ENCODE data around the gene TEF. TPM values are rescaled to one million over a fixed set of nuclear protein-coding genes. Genes with fewer than 3 reads are reported as not detected.

TEF gene
- total and polyA plus RNA-seq, 2 experiments from 2014 or later = 5.4 to 8.9 TPM

- H3K4me3 ChIP-seq = no peak overlapping the region
- H3K27ac ChIP-seq = no peak overlapping the region
- H2AFZ ChIP-seq = no peak overlapping the region
- H3K9me2 ChIP-seq (replicated peaks; ENCODE audit: insufficient read depth) = no peaks in the 10 kb centered on the region
- 97% methylated on average over 18 of the region's 18 CpGs for WGBS (ENCODE audit: low lambda C conversion rate, missing lambda C conversion rate)
- no peak for DNase-seq (ENCODE audit: low spot score)
- no peaks in the 10 kb centered on the region for H3K79me2 ChIP-seq
- no peaks in the 10 kb centered on the region for H3K4me1 ChIP-seq (ENCODE audit: insufficient read depth)
- H3K4me2 ChIP-seq = no peak overlapping the region
- no peaks in the 10 kb centered on the region for H3K36me3 ChIP-seq (replicated peaks; ENCODE audit: insufficient read depth, low read depth)
- TF ChIP-seq EZH2 (IDR thresholded peaks at IDR 0.05; ENCODE audit: borderline replicate concordance) (no peak), EZH2phosphoT487 (IDR thresholded peaks at IDR 0.05; ENCODE audit: low read depth, severe bottlenecking, unreplicated experiment) (no peak)
- TF ChIP-seq, protein P1, sequence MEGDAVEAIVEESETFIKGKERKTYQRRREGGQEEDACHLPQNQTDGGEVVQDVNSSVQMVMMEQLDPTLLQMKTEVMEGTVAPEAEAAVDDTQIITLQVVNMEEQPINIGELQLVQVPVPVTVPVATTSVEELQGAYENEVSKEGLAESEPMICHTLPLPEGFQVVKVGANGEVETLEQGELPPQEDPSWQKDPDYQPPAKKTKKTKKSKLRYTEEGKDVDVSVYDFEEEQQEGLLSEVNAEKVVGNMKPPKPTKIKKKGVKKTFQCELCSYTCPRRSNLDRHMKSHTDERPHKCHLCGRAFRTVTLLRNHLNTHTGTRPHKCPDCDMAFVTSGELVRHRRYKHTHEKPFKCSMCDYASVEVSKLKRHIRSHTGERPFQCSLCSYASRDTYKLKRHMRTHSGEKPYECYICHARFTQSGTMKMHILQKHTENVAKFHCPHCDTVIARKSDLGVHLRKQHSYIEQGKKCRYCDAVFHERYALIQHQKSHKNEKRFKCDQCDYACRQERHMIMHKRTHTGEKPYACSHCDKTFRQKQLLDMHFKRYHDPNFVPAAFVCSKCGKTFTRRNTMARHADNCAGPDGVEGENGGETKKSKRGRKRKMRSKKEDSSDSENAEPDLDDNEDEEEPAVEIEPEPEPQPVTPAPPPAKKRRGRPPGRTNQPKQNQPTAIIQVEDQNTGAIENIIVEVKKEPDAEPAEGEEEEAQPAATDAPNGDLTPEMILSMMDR (IDR thresholded peaks at IDR 0.05; ENCODE audit: poor library complexity) = no peak
- no peaks in the 10 kb centered on the region for H3K9me3 ChIP-seq (ENCODE audit: low read depth)
- no peaks in the 10 kb centered on the region for H3K27me3 ChIP-seq
- no peaks in the 10 kb centered on the region for H4K20me1 ChIP-seq (ENCODE audit: insufficient read depth, poor library complexity, severe bottlenecking)
These were observed 38.4 kb upstream of the TEF start for GRCh38 chr22:41343300-41343699.

GRCh38 chr22:41343717-41344116 lies 38.0 kb upstream of the TEF start:
- no peaks in the 10 kb centered on the region for H4K20me1 ChIP-seq (ENCODE audit: insufficient read depth, poor library complexity, severe bottlenecking)
- 96% methylated on average over 9 of the region's 9 CpGs for WGBS (ENCODE audit: low lambda C conversion rate, missing lambda C conversion rate)
- no peak overlapping the region for H2AFZ ChIP-seq
- DNase-seq (ENCODE audit: low spot score) = no peak
- H3K79me2 ChIP-seq = no peaks in the 10 kb centered on the region
- no peak overlapping the region for H3K4me3 ChIP-seq
- TF ChIP-seq, protein P1 (IDR thresholded peaks at IDR 0.05; ENCODE audit: poor library complexity) = no peak
- TF ChIP-seq EZH2phosphoT487 (IDR thresholded peaks at IDR 0.05; ENCODE audit: low read depth, severe bottlenecking, unreplicated experiment) = no peak
- no peak for TF ChIP-seq EZH2 (IDR thresholded peaks at IDR 0.05; ENCODE audit: borderline replicate concordance)
- no peak overlapping the region for H3K4me2 ChIP-seq
- H3K27ac ChIP-seq = no peak overlapping the region
- no peaks in the 10 kb centered on the region for H3K9me2 ChIP-seq (replicated peaks; ENCODE audit: insufficient read depth)
- H3K27me3 ChIP-seq = no peaks in the 10 kb centered on the region
- H3K9me3 ChIP-seq (ENCODE audit: low read depth) = no peaks in the 10 kb centered on the region
- no peaks in the 10 kb centered on the region for H3K36me3 ChIP-seq (replicated peaks; ENCODE audit: insufficient read depth, low read depth)
- no peaks in the 10 kb centered on the region for H3K4me1 ChIP-seq (ENCODE audit: insufficient read depth)

DNA sequence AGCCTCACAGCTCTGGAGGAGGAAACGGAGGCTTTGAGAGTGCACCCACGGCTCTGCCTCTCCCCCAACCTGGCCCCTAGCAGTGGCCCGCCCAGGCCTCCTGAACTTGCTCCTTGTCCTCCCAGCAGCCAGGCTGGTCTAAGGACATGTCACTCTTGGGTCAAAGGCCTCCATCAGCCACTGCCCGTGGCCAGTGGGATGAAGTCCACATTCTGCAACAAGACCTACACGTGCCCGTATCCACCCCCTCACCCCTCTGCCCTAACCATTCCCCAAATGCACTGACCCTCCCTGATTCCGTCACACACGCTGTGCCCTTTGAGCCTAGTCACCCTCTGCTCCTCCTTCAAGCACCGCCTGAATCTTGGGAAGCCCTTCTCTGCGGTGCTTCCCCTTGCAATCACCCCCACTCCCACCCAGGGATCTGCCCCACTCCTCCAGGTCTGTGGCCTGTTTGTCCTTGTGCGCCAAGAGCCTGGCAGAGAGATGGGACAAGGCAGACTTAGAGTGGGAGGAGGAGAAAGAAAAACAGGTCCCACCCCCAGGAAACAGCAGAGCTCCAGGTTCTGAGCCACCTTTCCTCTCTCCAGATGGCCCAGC lies 37.5 kb upstream of the TEF start:
- Histone ChIP-seq H3K27me3 (no peaks in the 10 kb centered on the region), H3K4me2 (no peak overlapping the region), H3K27ac (no peak overlapping the region), H3K4me3 (no peak overlapping the region), H3K79me2 (no peaks in the 10 kb centered on the region), H2AFZ (no peak overlapping the region), H3K4me1 (ENCODE audit: insufficient read depth) (no peaks in the 10 kb centered on the region), H4K20me1 (ENCODE audit: insufficient read depth, poor library complexity, severe bottlenecking) (no peaks in the 10 kb centered on the region), H3K36me3 (replicated peaks; ENCODE audit: insufficient read depth, low read depth) (no peaks in the 10 kb centered on the region), H3K9me2 (replicated peaks; ENCODE audit: insufficient read depth) (no peaks in the 10 kb centered on the region), H3K9me3 (ENCODE audit: low read depth) (no peaks in the 10 kb centered on the region)
- 85% methylated on average over 11 of the region's 11 CpGs for WGBS (ENCODE audit: low lambda C conversion rate, missing lambda C conversion rate)
- no peak for TF ChIP-seq EZH2 (IDR thresholded peaks at IDR 0.05; ENCODE audit: borderline replicate concordance)
- TF ChIP-seq, protein P1 (IDR thresholded peaks at IDR 0.05; ENCODE audit: poor library complexity) = no peak
- DNase-seq (ENCODE audit: low spot score) = no peak
